Mucosa of stomach (tissue), 1 donor: Measurements from ENCODE around the gene H6PD.

Source experiments
- H3K27me3 ChIP-seq: one replicate; pipeline ENCODE4 v1.7.0; 2013; ENCODE audit warnings: mild to moderate bottlenecking, low read length; ENCODE audit not compliant: control insufficient read depth, insufficient read depth
- H3K36me3 ChIP-seq: one replicate; pipeline ENCODE4 v1.7.0; 2013; ENCODE audit warnings: low read length; ENCODE audit not compliant: control insufficient read depth, insufficient read depth
- H3K4me1 ChIP-seq: one replicate; pipeline ENCODE4 v1.7.0; 2013; ENCODE audit warnings: mild to moderate bottlenecking, low read length; ENCODE audit not compliant: control insufficient read depth, insufficient read depth
- H3K4me3 ChIP-seq: one replicate; pipeline ENCODE4 v1.7.0; 2013; ENCODE audit warnings: low read length
- H3K9ac ChIP-seq: one replicate; pipeline ENCODE4 v1.7.0; 2013; ENCODE audit warnings: mild to moderate bottlenecking, low read length, moderate library complexity
- H3K9me3 ChIP-seq: one replicate; pipeline ENCODE4 v1.7.0; 2013; ENCODE audit warnings: mild to moderate bottlenecking, low read length, moderate library complexity; ENCODE audit not compliant: control insufficient read depth
- donor health status: Pancreatic carcinoma.

H6PD gene

GRCh38 chr1:9253453-9254105 is 19.0 kb downstream of the H6PD start:
- H3K4me3 ChIP-seq, result no peak overlapping the region
- no peaks in the 10 kb centered on the region for H3K27me3 ChIP-seq
- no peaks in the 10 kb centered on the region for H3K36me3 ChIP-seq
- peaks cover 32% of the 10 kb centered on the region for H3K4me1 ChIP-seq
- H3K9me3 ChIP-seq, result no peaks in the 10 kb centered on the region
- H3K9ac ChIP-seq, result no peak overlapping the region

- H3K36me3 ChIP-seq, result no peaks in the 10 kb centered on the region
- H3K9me3 ChIP-seq, result no peaks in the 10 kb centered on the region
- peaks cover 6% of the 10 kb centered on the region for H3K4me1 ChIP-seq
- no peak overlapping the region for H3K4me3 ChIP-seq
- H3K9ac ChIP-seq, result no peak overlapping the region
- no peaks in the 10 kb centered on the region for H3K27me3 ChIP-seq
These were observed 21.8 kb downstream of the H6PD start for GRCh38 chr1:9256332-9256731.

GRCh38 chr1:9257851-9258250 is 23.3 kb downstream of the H6PD start:
- no peaks in the 10 kb centered on the region for H3K36me3 ChIP-seq
- H3K9me3 ChIP-seq, result no peaks in the 10 kb centered on the region
- H3K9ac ChIP-seq, result no peak overlapping the region

GRCh38 chr1:9258629-9259028 is 24.1 kb downstream of the H6PD start:
- Histone ChIP-seq H3K4me3 (no peak overlapping the region), H3K27me3 (no peaks in the 10 kb centered on the region), H3K36me3 (no peaks in the 10 kb centered on the region), H3K4me1 (no peaks in the 10 kb centered on the region), H3K9me3 (no peaks in the 10 kb centered on the region), H3K9ac (no peak overlapping the region)

More at GRCh38 chr1:9257851-9258250, 23.3 kb downstream of the H6PD start:
- H3K4me1 ChIP-seq, result no peaks in the 10 kb centered on the region
- H3K27me3 ChIP-seq, result no peaks in the 10 kb centered on the region
- H3K4me3 ChIP-seq, result no peak overlapping the region

GRCh38 chr1:9260059-9260766 is 25.6 kb downstream of the H6PD start:
- H3K9me3 ChIP-seq, result no peaks in the 10 kb centered on the region
- no peaks in the 10 kb centered on the region for H3K36me3 ChIP-seq
- H3K27me3 ChIP-seq, result no peaks in the 10 kb centered on the region
- no peaks in the 10 kb centered on the region for H3K4me1 ChIP-seq
- H3K4me3 ChIP-seq, result no peak overlapping the region
- H3K9ac ChIP-seq, result no peak overlapping the region

GRCh38 chr1:9261496-9261895 is 26.9 kb downstream of the H6PD start:
- no peak overlapping the region for H3K4me3 ChIP-seq
- H3K9ac ChIP-seq, result no peak overlapping the region
- no peaks in the 10 kb centered on the region for H3K4me1 ChIP-seq
- H3K36me3 ChIP-seq, result no peaks in the 10 kb centered on the region
- H3K9me3 ChIP-seq, result no peaks in the 10 kb centered on the region
- H3K27me3 ChIP-seq, result no peaks in the 10 kb centered on the region

- Histone ChIP-seq H3K4me1 (no peaks in the 10 kb centered on the region), H3K27me3 (no peaks in the 10 kb centered on the region), H3K9me3 (no peaks in the 10 kb centered on the region), H3K4me3 (no peak overlapping the region), H3K9ac (no peak overlapping the region), H3K36me3 (no peaks in the 10 kb centered on the region)
These were observed 27.8 kb downstream of the H6PD start for GRCh38 chr1:9262096-9262986.

- H3K27me3 ChIP-seq, result no peaks in the 10 kb centered on the region
- H3K36me3 ChIP-seq, result no peaks in the 10 kb centered on the region
- H3K4me3 ChIP-seq, result no peak overlapping the region
- H3K4me1 ChIP-seq, result no peaks in the 10 kb centered on the region
- H3K9me3 ChIP-seq, result no peaks in the 10 kb centered on the region
- H3K9ac ChIP-seq, result no peak overlapping the region
These were observed 28.8 kb downstream of the H6PD start for GRCh38 chr1:9263276-9263855.

- H3K9ac ChIP-seq, result no peak overlapping the region
- H3K4me3 ChIP-seq, result no peak overlapping the region
- no peaks in the 10 kb centered on the region for H3K27me3 ChIP-seq
- H3K36me3 ChIP-seq, result no peaks in the 10 kb centered on the region
- H3K4me1 ChIP-seq, result no peaks in the 10 kb centered on the region
- no peaks in the 10 kb centered on the region for H3K9me3 ChIP-seq
These were observed 29.7 kb downstream of the H6PD start for GRCh38 chr1:9263984-9264872.

- Histone ChIP-seq H3K4me3 (no peak overlapping the region), H3K9me3 (no peaks in the 10 kb centered on the region), H3K9ac (no peak overlapping the region), H3K27me3 (no peaks in the 10 kb centered on the region), H3K4me1 (no peaks in the 10 kb centered on the region), H3K36me3 (no peaks in the 10 kb centered on the region)
These were observed 30.5 kb downstream of the H6PD start for GRCh38 chr1:9265037-9265436.

- H3K36me3 ChIP-seq, result no peaks in the 10 kb centered on the region
- H3K27me3 ChIP-seq, result no peaks in the 10 kb centered on the region
- H3K9ac ChIP-seq, result no peak overlapping the region
- no peaks in the 10 kb centered on the region for H3K4me1 ChIP-seq
- no peaks in the 10 kb centered on the region for H3K9me3 ChIP-seq
- H3K4me3 ChIP-seq, result no peak overlapping the region
These were observed 31.4 kb downstream of the H6PD start for GRCh38 chr1:9265968-9266367.
